K562 (cell line): ENCODE measurements around the gene NANOG. TPM values are rescaled to one million over a fixed set of nuclear protein-coding genes. Genes with fewer than 3 reads are reported as not detected.

Experiments used
- ATAC-seq: fragments of 200-7000 bp; cut with Tn5 transposase; 3 replicates; pipeline ENCODE4 v1.9.1; 2020; ENCODE audit warnings: moderate library complexity
- BruUV-seq: library from RNA; stranded (reverse); fragments of 400-500 nt; replicated peaks from 2 replicates; lab custom pipeline; 2021; lab: Mats Ljungman, UMichigan
- CTCF ChIA-PET: fragments of 300-600 bp; formaldehyde crosslinking; extraction: SDS; loops from one replicate; lab custom pipeline; 2021; ENCODE audit warnings: low intra/inter-chr PET ratio; lab: Yijun Ruan, JAX
- POLR2A ChIA-PET: fragments of 300-600, 350-650 bp; sonication (Branson Sonifier 250); formaldehyde crosslinking; extraction: SDS; loops from one replicate; lab custom pipeline; 2021; ENCODE audit warnings: antibody characterized with exemption, inconsistent platforms; lab: Yijun Ruan, JAX
- DNase-seq, 4 experiments: peaks; one replicate each; pipeline versions ENCODE4 v3.0.0 to v3.0.0-alpha.2; 2011 to 2018; ENCODE audit warnings: low spot score in 3 of 4, mixed read lengths in 3 of 4; ENCODE audit errors: extremely low read depth in 1 of 4
- FAIRE-seq: peaks from 2 replicates; lab custom pipeline; 2011; peaks lifted over from hg19 to GRCh38; lab: Jason Lieb, UNC
- H2AFZ ChIP-seq: 2 replicates; pipeline ENCODE4 v1.6.0; 2011; ENCODE audit warnings: low read depth, low read length, control low read depth, inconsistent platforms
- H3K27ac ChIP-seq: fragments of 200-600 bp; 3 replicates; pipeline ENCODE4 v1.8.0; 2011; ENCODE audit warnings: low read depth, mild to moderate bottlenecking, control low read depth, inconsistent platforms, low read length, moderate library complexity, mixed read lengths; ENCODE audit errors: extremely low read depth
- H3K27me3 ChIP-seq, 2 experiments: fragments of 300-600 bp in 1 of 2; 2 replicates in 1 of 2; 3 replicates in 1 of 2; pipeline versions ENCODE4 v1.6.0 to v1.8.0; 2011; ENCODE audit warnings: inconsistent platforms in 2 of 2, low read length in 2 of 2, mild to moderate bottlenecking in 1 of 2, mixed read lengths in 1 of 2, moderate library complexity in 1 of 2; ENCODE audit not compliant: control insufficient read depth in 2 of 2, insufficient read depth in 2 of 2
- H3K36me3 ChIP-seq: fragments of 300-600 bp; 3 replicates; pipeline ENCODE4 v1.8.0; 2011; ENCODE audit warnings: mild to moderate bottlenecking, low read length, inconsistent platforms; ENCODE audit not compliant: control insufficient read depth, insufficient read depth
- H3K4me1 ChIP-seq, 2 experiments: fragments of 200-600 bp in 1 of 2; replicated peaks in 1 of 2; 2 replicates in 1 of 2; 3 replicates in 1 of 2; pipeline versions ENCODE4 v1.5.1 to v1.8.0; 2011; ENCODE audit warnings: inconsistent platforms in 2 of 2, low read length in 2 of 2, mild to moderate bottlenecking in 1 of 2, mixed read lengths in 1 of 2, moderate library complexity in 1 of 2; ENCODE audit not compliant: control insufficient read depth in 2 of 2, insufficient read depth in 2 of 2
- H3K4me2 ChIP-seq: 2 replicates; pipeline ENCODE4 v1.6.1; 2011; ENCODE audit warnings: low read length, control low read depth, inconsistent platforms, mixed read lengths; ENCODE audit not compliant: insufficient read depth
- H3K4me3 ChIP-seq: fragments of 200-600 bp; sonication (generic), shearing (Covaris generic); 2 replicates; pipeline ENCODE4 v1.5.1; 2016; ENCODE audit warnings: control low read depth, inconsistent platforms
- H3K79me2 ChIP-seq: fragments of 200-600 bp; 3 replicates; pipeline ENCODE4 v1.8.0; 2011; ENCODE audit warnings: low read length, inconsistent platforms; ENCODE audit not compliant: control insufficient read depth, insufficient read depth
- H3K9ac ChIP-seq, 2 experiments: 2 replicates each; pipeline versions ENCODE4 v1.6.0 to v1.6.1; 2011; ENCODE audit warnings: low read depth in 2 of 2, low read length in 2 of 2, control low read depth in 1 of 2, inconsistent platforms in 1 of 2, mild to moderate bottlenecking in 1 of 2, mixed read lengths in 1 of 2; ENCODE audit not compliant: insufficient read depth in 1 of 2
- H3K9me1 ChIP-seq: one replicate; pipeline ENCODE4 v1.6.0; 2011; ENCODE audit warnings: inconsistent platforms, mild to moderate bottlenecking, low read length, moderate library complexity; ENCODE audit not compliant: control insufficient read depth, insufficient read depth
- H3K9me3 ChIP-seq: replicated peaks from 2 replicates; pipeline ENCODE4 v1.5.1; 2011; ENCODE audit warnings: low read depth, low read length, inconsistent platforms; ENCODE audit not compliant: control insufficient read depth, insufficient read depth
- H4K20me1 ChIP-seq: replicated peaks from 2 replicates; pipeline ENCODE4 v1.6.1; 2011; ENCODE audit warnings: low read length, inconsistent platforms, mixed read lengths; ENCODE audit not compliant: control insufficient read depth, insufficient read depth
- CBFB ChIP-seq: sonication (generic); formaldehyde crosslinking; IDR thresholded peaks from 2 replicates; pipeline ENCODE4 v1.4.0; 2020; ENCODE audit warnings: mild to moderate bottlenecking, missing genetic modification reagents
- ETV5 ChIP-seq: sonication (generic); formaldehyde crosslinking; IDR thresholded peaks from 2 replicates; pipeline ENCODE4 v1.4.0; 2020; ENCODE audit warnings: low read depth, mild to moderate bottlenecking, missing genetic modification reagents
- HSF4 ChIP-seq: fragments of 250-450 bp; sonication (Bioruptor Pico); IDR thresholded peaks from 2 replicates; pipeline ENCODE4 v2.1.2; 2022; ENCODE audit warnings: mild to moderate bottlenecking, moderate library complexity, borderline replicate concordance
- PCBP2 ChIP-seq: fragments of 200-400 bp; formaldehyde crosslinking; IDR thresholded peaks from 2 replicates; pipeline ENCODE4 v1.6.1; 2018; ENCODE audit warnings: low read length, low read depth, mild to moderate bottlenecking, moderate library complexity; ENCODE audit not compliant: poor library complexity, severe bottlenecking
- PHF20 ChIP-seq: fragments of 450-650 bp; IDR thresholded peaks from 2 replicates; pipeline ENCODE4 v1.6.1; 2018; ENCODE audit not compliant: partially characterized antibody
- PTTG1 ChIP-seq: fragments of 450-650 bp; IDR thresholded peaks from 2 replicates; pipeline ENCODE4 v1.6.1; 2016; ENCODE audit warnings: low read depth, mild to moderate bottlenecking, missing genetic modification characterization, missing compliant biosample characterization
- SREBF2 ChIP-seq: sonication (generic); formaldehyde crosslinking; IDR thresholded peaks from 2 replicates; pipeline ENCODE4 v1.4.0; 2020; ENCODE audit warnings: mild to moderate bottlenecking, missing genetic modification reagents
- ZNF354B ChIP-seq: fragments of 250-450 bp; sonication (Bioruptor Pico); IDR thresholded peaks from 2 replicates; pipeline ENCODE4 v1.4.0; 2020
- WGBS: fragments of 100-300 bp; shearing (Covaris generic); methylation state at CpG from one replicate; pipeline ENCODE4 v1.1.6; 2016; ENCODE audit warnings: low coverage, mixed read lengths; ENCODE audit not compliant: insufficient coverage; ENCODE audit errors: missing lambda C conversion rate; 5-methylcytosine and 5-hydroxymethylcytosine counted together
- in situ Hi-C: fragments of 300-500 bp; cut with MboI; formaldehyde crosslinking; loops from 4 replicates; pipeline ENCODE4 v1.15.0; 2018; ENCODE audit warnings: inconsistent platforms, mixed read lengths
- intact Hi-C: fragments of 100-400 bp; cut with micrococcal nuclease; formaldehyde crosslinking; loops from 2 replicates; pipeline ENCODE4 v1.14.2; 2022
- polyA plus RNA-seq, 8 experiments: library from polyadenylated mRNA; depleted of rRNA in 4 of 8; stranded (reverse) in 5 of 8; unstranded in 3 of 8; fragments of >200 nt; fragmentation: Nextera tagmentation in 2 of 8; fragmentation: Illumina TruSeq in 1 of 8; extraction: Ambion mirVana in 2 of 8; extraction: Trizol in 1 of 8; gene quantifications; 2 replicates each; pipeline versions ENCODE4 v1.2.1 to v1.2.3, GENCODE V29; 2011 to 2014; ENCODE audit warnings: inconsistent platforms in 1 of 8, missing spikeins in 1 of 8
- total RNA-seq, 7 experiments: library from RNA; depleted of rRNA in 6 of 7; stranded (reverse); fragments of >200 nt in 6 of 7; fragmentation: Illumina TruSeq in 2 of 7; extraction: Trizol in 2 of 7; gene quantifications; 2 replicates each; pipeline versions ENCODE4 v1.2.1 to v1.2.3, GENCODE V29; 2011 to 2021; ENCODE audit warnings: low replicate concordance in 1 of 7

NANOG gene
- total and polyA plus RNA-seq, 9 of the 15 experiments (the other 6 are each of a cell fraction or from before 2014, with no cell fraction given) = 0.04 TPM; not detected in 8

GRCh38 chr12:7749442-7749841, 39.8 kb upstream of the NANOG start:
- Histone ChIP-seq H4K20me1 (no peaks in the 10 kb centered on the region), H3K27me3 (0 out of 5 replicates have a peak, but pooled peaks cover 0 to 4% of the 10 kb centered on the region in 2 experiments), H3K4me3 (no peak overlapping the region), H3K36me3 (no peaks in the 10 kb centered on the region), H3K79me2 (no peaks in the 10 kb centered on the region)
- FAIRE-seq = no peak
- POLR2A ChIA-PET = interaction anchor here (0.6 kb wide), 1 partner anchor 40 kb away, joined by 3 read pairs; no protein-coding TSS in a partner anchor
- BruUV-seq = no TSS peak
- TF ChIP-seq CBFB (CRISPR knock-in tag) = no peak
- TF ChIP-seq PCBP2 = no peak
- TF ChIP-seq SREBF2 (CRISPR knock-in tag) = no peak
- TF ChIP-seq ZNF354B (CRISPR knock-in tag) = no peak
- TF ChIP-seq PTTG1 (tag) = no peak
- TF ChIP-seq, all 486 proteins: peak for 0
- intact Hi-C loops = no loop called here
- no peak overlapping the region for H3K4me2 ChIP-seq
- no peak overlapping the region for H3K27ac ChIP-seq
- DNase-seq (no peak), ATAC-seq (no peak)
- in situ Hi-C loops = no loop called here
- no peaks in the 10 kb centered on the region; a peak in 1 of 5 replicates for H3K4me1 ChIP-seq
- H3K9me1 ChIP-seq = no peaks in the 10 kb centered on the region
- H3K9ac ChIP-seq = no peak overlapping the region
- WGBS = 10% methylated on average over 8 of the region's 8 CpGs
- H2AFZ ChIP-seq = no peak overlapping the region
- CTCF ChIA-PET = no interaction called here
- no peaks in the 10 kb centered on the region for H3K9me3 ChIP-seq

GRCh38 chr12:7750350-7750749, 38.9 kb upstream of the NANOG start:
- no peak overlapping the region for H3K4me3 ChIP-seq
- H3K27ac ChIP-seq = no peak overlapping the region
- H3K9me1 ChIP-seq = no peaks in the 10 kb centered on the region
- CTCF ChIA-PET = no interaction called here
- TF ChIP-seq HSF4 (no peak), ETV5 (CRISPR knock-in tag) (no peak), PHF20 (no peak)
- H3K4me2 ChIP-seq = no peak overlapping the region
- no peaks in the 10 kb centered on the region for H4K20me1 ChIP-seq
- no peaks in the 10 kb centered on the region for H3K36me3 ChIP-seq
- intact Hi-C loops = no loop called here
- no TSS peak for BruUV-seq
- no peak overlapping the region for H2AFZ ChIP-seq
- H3K9ac ChIP-seq = no peak overlapping the region
- H3K79me2 ChIP-seq = no peaks in the 10 kb centered on the region
- in situ Hi-C loops = no loop called here
- H3K4me1 ChIP-seq = no peaks in the 10 kb centered on the region; a peak in 1 of 5 replicates
- 0 out of 5 replicates have a peak, but pooled peaks cover 0 to 4% of the 10 kb centered on the region in 2 experiments for H3K27me3 ChIP-seq
- H3K9me3 ChIP-seq = no peaks in the 10 kb centered on the region
- no peak for DNase-seq
- no peak for FAIRE-seq
- no peak for ATAC-seq
- POLR2A ChIA-PET = no interaction called here
- 13% methylated on average over 6 of the region's 6 CpGs for WGBS
